HCT116 (cell line): ENCODE results near the gene SLC37A3. TPM values are rescaled to one million over a fixed set of nuclear protein-coding genes. Genes with fewer than 3 reads are reported as not detected.

Source experiments
- ATAC-seq: fragments of 200-7000 bp; cut with Tn5 transposase; 2 replicates; pipeline ENCODE4 v1.9.1; 2020; ENCODE audit warnings: mild to moderate bottlenecking, moderate library complexity
- BruUV-seq: library from RNA; stranded (reverse); fragments of 400-500 nt; replicated peaks from 2 replicates; lab custom pipeline; 2021; lab: Mats Ljungman, UMichigan
- CTCF ChIA-PET: fragments of 300-600 bp; sonication (Branson Sonifier 250); formaldehyde crosslinking; loops from one replicate; lab custom pipeline; 2021; ENCODE audit warnings: antibody characterized with exemption; lab: Charles Lee
- POLR2A ChIA-PET: fragments of 300-600, 350-600 bp; sonication (Branson Sonifier 250); formaldehyde crosslinking; loops from one replicate; lab custom pipeline; 2021; ENCODE audit warnings: antibody characterized with exemption; lab: Charles Lee
- RAD21 ChIA-PET, 2 experiments: fragments of 300-600 bp; sonication (Branson Sonifier 250); formaldehyde crosslinking; loops; one replicate each; lab custom pipeline; 2023; ENCODE audit warnings: low total read pairs in 2 of 2; ENCODE audit not compliant: uncharacterized antibody in 2 of 2, unreplicated experiment in 2 of 2, low non-redundant PET in 1 of 2; lab: Charles Lee
- DNase-seq: peaks from one replicate; pipeline ENCODE4 v3.0.0-alpha.2; 2010; ENCODE audit warnings: low read depth, low spot score
- H2AFZ ChIP-seq: fragments of 200-600 bp; shearing (Covaris generic), sonication (generic); 2 replicates; pipeline ENCODE4 v1.6.1; 2017; ENCODE audit warnings: low read depth, mixed run types, mixed read lengths, antibody characterized with exemption, low read length; ENCODE audit not compliant: poor library complexity, severe bottlenecking
- H3K27ac ChIP-seq: 2 replicates; pipeline ENCODE4 v1.5.1; 2012; ENCODE audit warnings: low read depth, low read length
- H3K27me3 ChIP-seq: fragments of 200-600 bp; sonication (generic); 2 replicates; pipeline ENCODE4 v1.6.1; 2016; ENCODE audit warnings: mixed run types, low read length, mixed read lengths; ENCODE audit not compliant: insufficient read depth
- H3K36me3 ChIP-seq, 2 experiments: fragments of 200-500 bp in 1 of 2; fragments of 200-600 bp in 1 of 2; sonication (Bioruptor generic) in 1 of 2; sonication (generic) in 1 of 2; 2 replicates each; pipeline versions ENCODE4 v1.5.1 to v1.6.1; 2014 to 2016; ENCODE audit warnings: low read length in 2 of 2, inconsistent platforms in 1 of 2, mixed read lengths in 1 of 2, mixed run types in 1 of 2; ENCODE audit not compliant: insufficient read depth in 2 of 2, control insufficient read depth in 1 of 2
- H3K4me1 ChIP-seq, 2 experiments: fragments of 200-600 bp in 1 of 2; sonication (generic) in 1 of 2; 2 replicates each; pipeline versions ENCODE4 v1.5.1 to v1.6.1; 2012 to 2017; ENCODE audit warnings: low read length in 2 of 2, inconsistent platforms in 1 of 2, mild to moderate bottlenecking in 1 of 2, mixed read lengths in 1 of 2, mixed run types in 1 of 2, moderate library complexity in 1 of 2; ENCODE audit not compliant: insufficient read depth in 2 of 2, control insufficient read depth in 1 of 2
- H3K4me2 ChIP-seq: fragments of 200-600 bp; sonication (generic); 2 replicates; pipeline ENCODE4 v1.6.1; 2017; ENCODE audit warnings: mixed run types, low read length, mixed read lengths
- H3K4me3 ChIP-seq, 2 experiments: fragments of 200-600 bp in 1 of 2; sonication (generic) in 1 of 2; replicated peaks in 1 of 2; 2 replicates each; pipeline ENCODE4 v1.5.1; 2011 to 2016; ENCODE audit warnings: low read length in 2 of 2, control low read depth in 1 of 2, low read depth in 1 of 2, mild to moderate bottlenecking in 1 of 2, mixed read lengths in 1 of 2, mixed run types in 1 of 2
- H3K79me2 ChIP-seq: fragments of 200-600 bp; sonication (generic); 2 replicates; pipeline ENCODE4 v1.6.1; 2017; ENCODE audit warnings: mild to moderate bottlenecking, mixed run types, low read length, moderate library complexity, mixed read lengths; ENCODE audit not compliant: insufficient read depth
- H3K9ac ChIP-seq: fragments of 200-600 bp; sonication (generic); 2 replicates; pipeline ENCODE4 v1.6.1; 2016; ENCODE audit warnings: low read length, mixed read lengths
- H3K9me2 ChIP-seq: fragments of 200-600 bp; sonication (generic), shearing (Covaris generic); 2 replicates; pipeline ENCODE4 v1.6.1; 2017; ENCODE audit warnings: mixed run types, mild to moderate bottlenecking, moderate library complexity; ENCODE audit not compliant: insufficient read depth
- H3K9me3 ChIP-seq, 2 experiments: fragments of 200-500 bp in 1 of 2; fragments of 200-600 bp in 1 of 2; sonication (Bioruptor generic) in 1 of 2; sonication (generic) in 1 of 2; 2 replicates each; pipeline ENCODE4 v1.6.1; 2014 to 2017; ENCODE audit warnings: low read length in 2 of 2, mixed read lengths in 2 of 2, inconsistent platforms in 1 of 2, low read depth in 1 of 2, mild to moderate bottlenecking in 1 of 2, mixed run types in 1 of 2, moderate library complexity in 1 of 2; ENCODE audit not compliant: control insufficient read depth in 1 of 2, insufficient read depth in 1 of 2
- H4K20me1 ChIP-seq: fragments of 200-600 bp; sonication (generic), shearing (Covaris generic); 2 replicates; pipeline ENCODE4 v1.6.1; 2017; ENCODE audit warnings: mixed run types, mild to moderate bottlenecking, moderate library complexity; ENCODE audit not compliant: insufficient read depth
- CBX3 ChIP-seq: IDR thresholded peaks from 2 replicates; pipeline ENCODE4 v1.6.1; 2012; ENCODE audit warnings: low read depth
- EGR1 ChIP-seq: IDR thresholded peaks from 2 replicates; pipeline ENCODE4 v1.6.1; 2012; ENCODE audit warnings: low read depth
- JUND ChIP-seq: IDR thresholded peaks from 2 replicates; pipeline ENCODE4 v1.6.1; 2012
- POLR2AphosphoS5 ChIP-seq: IDR thresholded peaks from 2 replicates; pipeline ENCODE4 v1.6.1; 2011; ENCODE audit warnings: mild to moderate bottlenecking, low read depth, low read length, moderate library complexity
- REST ChIP-seq: IDR thresholded peaks from 2 replicates; pipeline ENCODE4 v1.6.1; 2012; ENCODE audit warnings: low read depth
- SRF ChIP-seq: IDR thresholded peaks from 2 replicates; pipeline ENCODE4 v1.6.1; 2012; ENCODE audit warnings: low read depth
- YY1 ChIP-seq: IDR thresholded peaks from 2 replicates; pipeline ENCODE4 v1.6.1; 2011; ENCODE audit warnings: low read length, low read depth, moderate library complexity, mild to moderate bottlenecking; ENCODE audit not compliant: insufficient replicate concordance; ENCODE audit errors: extremely low read depth
- intact Hi-C: fragments of 100-400 bp; cut with micrococcal nuclease; formaldehyde crosslinking; loops from 2 replicates; pipeline ENCODE4 v1.10.0; 2022
- total RNA-seq: library from RNA; stranded (reverse); gene quantifications from one replicate; pipeline ENCODE4 v1.2.1, GENCODE V29; 2021; ENCODE audit not compliant: unreplicated experiment

SLC37A3 gene
- total RNA-seq, 1 experiment from 2014 or later: 41.8 TPM

- ChIA-PET RAD21 (no interaction called here), CTCF (no interaction called here), POLR2A (no interaction called here)
- Histone ChIP-seq H3K4me2 (no peak overlapping the region), H2AFZ (no peak overlapping the region), H3K9me3 (no peaks in the 10 kb centered on the region), H3K27me3 (no peaks in the 10 kb centered on the region), H3K9me2 (no peaks in the 10 kb centered on the region), H3K36me3 (no peaks in the 10 kb centered on the region), H3K4me3 (no peak overlapping the region), H4K20me1 (no peaks in the 10 kb centered on the region), H3K79me2 (peaks cover 94% of the 10 kb centered on the region), H3K4me1 (no peaks in the 10 kb centered on the region), H3K27ac (no peak overlapping the region), H3K9ac (no peak overlapping the region)
- DNase-seq (no peak), ATAC-seq (no peak)
- intact Hi-C loops: no loop called here
- BruUV-seq: no TSS peak
- TF ChIP-seq CBX3 (no peak), YY1 (no peak), REST (no peak), EGR1 (no peak), JUND (no peak), SRF (no peak), POLR2AphosphoS5 (no peak)
Measured at GRCh38 chr7:140389445-140389844, 8.9 kb downstream of the SLC37A3 start.
